Neural cell (in vitro differentiated cells): ENCODE results near the gene PRAC2. TPM values are rescaled to one million over a fixed set of nuclear protein-coding genes. Genes with fewer than 3 reads are reported as not detected.

Experiments used
- H2AFZ ChIP-seq: fragments of 200-600, 300-800 bp; sonication (generic), shearing (Covaris generic); 2 replicates; pipeline ENCODE4 v1.6.0; 2014; ENCODE audit warnings: low read depth, mild to moderate bottlenecking, antibody characterized with exemption, low read length, moderate library complexity
- H3F3A ChIP-seq: fragments of 200-600 bp; shearing (Covaris generic); 2 replicates; pipeline ENCODE4 v1.6.1; 2016; ENCODE audit warnings: mild to moderate bottlenecking, moderate library complexity, mixed read lengths, antibody characterized with exemption, low read length; ENCODE audit not compliant: insufficient read depth, poor library complexity, severe bottlenecking
- H3K27ac ChIP-seq: fragments of 200-600, 300-800 bp; sonication (generic), shearing (Covaris generic); 2 replicates; pipeline ENCODE4 v1.5.1; 2014; ENCODE audit warnings: mild to moderate bottlenecking, low read length, moderate library complexity
- H3K27me3 ChIP-seq: fragments of 300-800, 200-600 bp; sonication (generic), shearing (Covaris generic); 2 replicates; pipeline ENCODE4 v1.6.0; 2014; ENCODE audit warnings: mild to moderate bottlenecking, low read depth, low read length, moderate library complexity; ENCODE audit not compliant: insufficient read depth
- H3K36me3 ChIP-seq: fragments of 300-800, 200-600 bp; sonication (generic), shearing (Covaris generic); 2 replicates; pipeline ENCODE4 v1.5.1; 2014; ENCODE audit warnings: mild to moderate bottlenecking, antibody characterized with exemption, low read length, moderate library complexity; ENCODE audit not compliant: insufficient read depth
- H3K4me2 ChIP-seq: fragments of 300-800, 200-600 bp; sonication (generic), shearing (Covaris generic); 2 replicates; pipeline ENCODE4 v1.6.0; 2014; ENCODE audit warnings: mild to moderate bottlenecking, low read length
- H3K4me3 ChIP-seq: fragments of 300-800, 200-600 bp; sonication (generic), shearing (Covaris generic); 2 replicates; pipeline ENCODE4 v1.5.1; 2014; ENCODE audit warnings: mild to moderate bottlenecking, low read length, moderate library complexity
- H3K79me2 ChIP-seq: fragments of 200-600 bp; shearing (Covaris generic); replicated peaks from 2 replicates; pipeline ENCODE4 v1.6.0; 2014; ENCODE audit warnings: mild to moderate bottlenecking, low read length, moderate library complexity; ENCODE audit not compliant: insufficient read depth
- H3K9ac ChIP-seq: fragments of 300-800, 200-600 bp; sonication (generic), shearing (Covaris generic); 2 replicates; pipeline ENCODE4 v1.6.1; 2016; ENCODE audit warnings: mild to moderate bottlenecking, low read length, mixed read lengths
- H3K9me2 ChIP-seq: fragments of 200-600 bp; shearing (Covaris generic); 2 replicates; pipeline ENCODE4 v1.6.1; 2016; ENCODE audit warnings: mild to moderate bottlenecking, low read length, mixed read lengths; ENCODE audit not compliant: insufficient read depth
- H3K9me3 ChIP-seq: fragments of 200-600, 300-800 bp; sonication (generic), shearing (Covaris generic); 2 replicates; pipeline ENCODE4 v1.6.1; 2016; ENCODE audit warnings: mild to moderate bottlenecking, mixed run types, low read length, moderate library complexity, mixed read lengths
- H4K20me1 ChIP-seq: fragments of 200-600 bp; shearing (Covaris generic); 2 replicates; pipeline ENCODE4 v1.6.1; 2016; ENCODE audit warnings: mild to moderate bottlenecking, mixed run types; ENCODE audit not compliant: insufficient read depth
- EP300 ChIP-seq: fragments of 450-650 bp; conservative IDR thresholded peaks from 2 replicates; pipeline ENCODE4 v1.6.1; 2014; ENCODE audit warnings: antibody characterized with exemption, mild to moderate bottlenecking, moderate library complexity; ENCODE audit not compliant: poor library complexity, severe bottlenecking
- EZH2 ChIP-seq: fragments of 200-600, 300-800 bp; shearing (Covaris generic), sonication (generic); IDR thresholded peaks from 2 replicates; pipeline ENCODE4 v1.6.1; 2014; ENCODE audit warnings: antibody characterized with exemption, low read length, borderline replicate concordance, mild to moderate bottlenecking; ENCODE audit not compliant: insufficient read depth, poor library complexity, severe bottlenecking
- MXI1 ChIP-seq: fragments of 450-650 bp; conservative IDR thresholded peaks from 2 replicates; pipeline ENCODE4 v1.6.1; 2014; ENCODE audit warnings: antibody characterized with exemption, mild to moderate bottlenecking; ENCODE audit not compliant: poor library complexity, severe bottlenecking
- POLR2AphosphoS5 ChIP-seq: IDR thresholded peaks from 2 replicates; pipeline ENCODE4 v1.6.1; 2012
- RAD21 ChIP-seq: fragments of 450-650 bp; conservative IDR thresholded peaks from 2 replicates; pipeline ENCODE4 v1.6.1; 2014; ENCODE audit warnings: antibody characterized with exemption, mild to moderate bottlenecking, moderate library complexity
- SMC3 ChIP-seq: fragments of 450-650 bp; conservative IDR thresholded peaks from 2 replicates; pipeline ENCODE4 v1.6.1; 2014; ENCODE audit warnings: antibody characterized with exemption, mild to moderate bottlenecking, moderate library complexity; ENCODE audit not compliant: poor library complexity
- TAF1 ChIP-seq: IDR thresholded peaks from 2 replicates; pipeline ENCODE4 v1.6.1; 2012; ENCODE audit warnings: low read depth
- polyA plus RNA-seq: library from polyadenylated mRNA; depleted of rRNA; stranded (reverse); fragments of >200 nt; gene quantifications from 2 replicates; pipeline ENCODE4 v1.2.3, GENCODE V29; 2014
- TF ChIP-seq, protein P1 (sequence below): fragments of 450-650 bp; IDR thresholded peaks from 2 replicates; pipeline ENCODE4 v1.5.1; 2014; ENCODE audit warnings: antibody characterized with exemption, mild to moderate bottlenecking, moderate library complexity; ENCODE audit not compliant: poor library complexity, severe bottlenecking
- TF ChIP-seq, protein P2 (sequence below): IDR thresholded peaks from 2 replicates; pipeline ENCODE4 v1.6.1; 2012; ENCODE audit warnings: borderline replicate concordance

Gene PRAC2
- polyA plus RNA-seq, 1 donor from 2014 or later: not detected

DNA sequence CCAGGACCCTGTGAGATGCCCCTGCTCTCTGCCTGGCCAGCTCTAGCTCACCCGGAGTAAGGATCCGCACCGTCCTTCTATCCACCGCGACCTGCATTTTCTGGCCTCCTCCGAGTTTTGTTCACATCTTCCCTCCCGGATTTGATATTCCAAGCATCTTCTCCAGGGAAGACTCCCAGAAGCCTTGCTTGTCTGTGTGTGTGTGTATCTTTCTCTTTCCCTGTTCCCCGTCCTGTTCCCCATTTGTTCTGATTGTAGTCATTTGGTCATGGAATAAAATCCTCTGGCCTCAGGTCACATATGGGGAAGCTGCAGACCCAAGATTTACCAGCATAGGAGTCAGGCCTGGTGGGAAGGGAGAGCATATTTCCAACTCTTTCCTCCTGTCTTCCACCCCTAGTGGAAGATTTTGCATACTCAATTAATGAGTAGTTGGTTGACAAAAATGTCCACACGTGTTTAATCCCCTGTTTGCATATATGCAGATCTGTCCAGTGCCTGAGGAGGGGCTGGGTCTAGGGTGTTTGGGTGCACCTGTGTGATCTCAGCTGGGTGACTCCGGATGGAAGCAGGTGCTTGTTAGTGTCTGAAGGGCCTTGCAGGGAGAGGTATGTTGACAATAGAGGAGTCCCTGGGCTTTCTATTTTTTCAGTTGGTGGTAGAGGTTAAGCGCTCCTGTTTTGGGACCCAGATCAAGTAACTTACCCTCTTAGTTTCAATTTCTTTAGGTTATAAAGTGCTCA, 2.5 kb upstream of the PRAC2 start:
- TF ChIP-seq TAF1: no peak
- TF ChIP-seq, protein P1, sequence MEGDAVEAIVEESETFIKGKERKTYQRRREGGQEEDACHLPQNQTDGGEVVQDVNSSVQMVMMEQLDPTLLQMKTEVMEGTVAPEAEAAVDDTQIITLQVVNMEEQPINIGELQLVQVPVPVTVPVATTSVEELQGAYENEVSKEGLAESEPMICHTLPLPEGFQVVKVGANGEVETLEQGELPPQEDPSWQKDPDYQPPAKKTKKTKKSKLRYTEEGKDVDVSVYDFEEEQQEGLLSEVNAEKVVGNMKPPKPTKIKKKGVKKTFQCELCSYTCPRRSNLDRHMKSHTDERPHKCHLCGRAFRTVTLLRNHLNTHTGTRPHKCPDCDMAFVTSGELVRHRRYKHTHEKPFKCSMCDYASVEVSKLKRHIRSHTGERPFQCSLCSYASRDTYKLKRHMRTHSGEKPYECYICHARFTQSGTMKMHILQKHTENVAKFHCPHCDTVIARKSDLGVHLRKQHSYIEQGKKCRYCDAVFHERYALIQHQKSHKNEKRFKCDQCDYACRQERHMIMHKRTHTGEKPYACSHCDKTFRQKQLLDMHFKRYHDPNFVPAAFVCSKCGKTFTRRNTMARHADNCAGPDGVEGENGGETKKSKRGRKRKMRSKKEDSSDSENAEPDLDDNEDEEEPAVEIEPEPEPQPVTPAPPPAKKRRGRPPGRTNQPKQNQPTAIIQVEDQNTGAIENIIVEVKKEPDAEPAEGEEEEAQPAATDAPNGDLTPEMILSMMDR: no peak
- no peak for TF ChIP-seq SMC3
- TF ChIP-seq, protein P2, sequence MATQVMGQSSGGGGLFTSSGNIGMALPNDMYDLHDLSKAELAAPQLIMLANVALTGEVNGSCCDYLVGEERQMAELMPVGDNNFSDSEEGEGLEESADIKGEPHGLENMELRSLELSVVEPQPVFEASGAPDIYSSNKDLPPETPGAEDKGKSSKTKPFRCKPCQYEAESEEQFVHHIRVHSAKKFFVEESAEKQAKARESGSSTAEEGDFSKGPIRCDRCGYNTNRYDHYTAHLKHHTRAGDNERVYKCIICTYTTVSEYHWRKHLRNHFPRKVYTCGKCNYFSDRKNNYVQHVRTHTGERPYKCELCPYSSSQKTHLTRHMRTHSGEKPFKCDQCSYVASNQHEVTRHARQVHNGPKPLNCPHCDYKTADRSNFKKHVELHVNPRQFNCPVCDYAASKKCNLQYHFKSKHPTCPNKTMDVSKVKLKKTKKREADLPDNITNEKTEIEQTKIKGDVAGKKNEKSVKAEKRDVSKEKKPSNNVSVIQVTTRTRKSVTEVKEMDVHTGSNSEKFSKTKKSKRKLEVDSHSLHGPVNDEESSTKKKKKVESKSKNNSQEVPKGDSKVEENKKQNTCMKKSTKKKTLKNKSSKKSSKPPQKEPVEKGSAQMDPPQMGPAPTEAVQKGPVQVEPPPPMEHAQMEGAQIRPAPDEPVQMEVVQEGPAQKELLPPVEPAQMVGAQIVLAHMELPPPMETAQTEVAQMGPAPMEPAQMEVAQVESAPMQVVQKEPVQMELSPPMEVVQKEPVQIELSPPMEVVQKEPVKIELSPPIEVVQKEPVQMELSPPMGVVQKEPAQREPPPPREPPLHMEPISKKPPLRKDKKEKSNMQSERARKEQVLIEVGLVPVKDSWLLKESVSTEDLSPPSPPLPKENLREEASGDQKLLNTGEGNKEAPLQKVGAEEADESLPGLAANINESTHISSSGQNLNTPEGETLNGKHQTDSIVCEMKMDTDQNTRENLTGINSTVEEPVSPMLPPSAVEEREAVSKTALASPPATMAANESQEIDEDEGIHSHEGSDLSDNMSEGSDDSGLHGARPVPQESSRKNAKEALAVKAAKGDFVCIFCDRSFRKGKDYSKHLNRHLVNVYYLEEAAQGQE: no peak
- no peak for TF ChIP-seq MXI1
- no peak for TF ChIP-seq EP300
- no peak for TF ChIP-seq EZH2
- TF ChIP-seq POLR2AphosphoS5: no peak
- TF ChIP-seq RAD21: no peak
- Histone ChIP-seq H3K9ac (no peak overlapping the region), H3K79me2 (no peaks in the 10 kb centered on the region), H3K4me3 (no peak overlapping the region), H3K9me2 (no peaks in the 10 kb centered on the region), H3K36me3 (no peaks in the 10 kb centered on the region), H3F3A (no peaks in the 10 kb centered on the region), H3K27ac (no peak overlapping the region), H3K4me2 (no peak overlapping the region), H3K9me3 (peaks cover 5% of the 10 kb centered on the region), H4K20me1 (no peaks in the 10 kb centered on the region), H3K27me3 (peaks cover 100% of the 10 kb centered on the region), H2AFZ (no peak overlapping the region)

DNA sequence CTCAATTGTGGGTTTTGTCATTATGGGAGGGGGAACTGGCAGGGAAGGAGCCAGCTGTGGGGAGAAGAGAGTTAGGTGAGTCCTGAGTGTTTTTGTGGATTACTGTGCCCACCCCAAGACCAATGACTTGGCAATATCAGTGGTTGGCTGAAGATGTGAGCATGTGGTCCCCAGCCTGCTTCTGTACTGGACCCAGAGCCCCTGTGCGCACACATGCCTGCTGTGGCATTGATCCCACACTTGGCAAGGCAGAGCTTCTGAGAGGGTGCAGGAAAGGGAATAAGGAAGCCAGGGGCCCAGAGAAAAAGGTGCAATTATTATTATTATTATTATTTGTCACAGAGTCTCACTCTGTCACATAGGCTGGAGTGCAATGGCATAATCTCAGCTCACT, 2.0 kb upstream of the PRAC2 start:
- H4K20me1 ChIP-seq: no peaks in the 10 kb centered on the region
- no peak overlapping the region for H2AFZ ChIP-seq
- no peak overlapping the region for H3K4me3 ChIP-seq
- H3F3A ChIP-seq: no peaks in the 10 kb centered on the region
- TF ChIP-seq EP300: no peak
- no peak for TF ChIP-seq MXI1
- TF ChIP-seq, protein P2: no peak
- TF ChIP-seq TAF1: no peak
- no peak for TF ChIP-seq POLR2AphosphoS5
- no peak for TF ChIP-seq EZH2
- TF ChIP-seq, protein P1: no peak
- TF ChIP-seq RAD21: no peak
- no peak for TF ChIP-seq SMC3
- no peaks in the 10 kb centered on the region for H3K9me2 ChIP-seq
- no peak overlapping the region for H3K9ac ChIP-seq
- peaks cover 5% of the 10 kb centered on the region for H3K9me3 ChIP-seq
- no peak overlapping the region for H3K4me2 ChIP-seq
- no peaks in the 10 kb centered on the region for H3K36me3 ChIP-seq
- no peak overlapping the region for H3K27ac ChIP-seq
- H3K79me2 ChIP-seq: no peaks in the 10 kb centered on the region
- H3K27me3 ChIP-seq: peaks cover 100% of the 10 kb centered on the region
